HepG2 (cell line): ENCODE data around the gene PGPEP1.

Experiments used
- EP300 ChIP-seq, 3 experiments: sonication (generic) in 1 of 3; formaldehyde crosslinking in 1 of 3; IDR thresholded peaks; 2 replicates each; pipeline versions ENCODE4 v1.5.1 to v1.6.1; 2011 to 2020; ENCODE audit warnings: low read depth in 2 of 3, low read length in 2 of 3, borderline replicate concordance in 1 of 3, improper control_type of control experiment in 1 of 3, mild to moderate bottlenecking in 1 of 3, missing genetic modification reagents in 1 of 3, moderate library complexity in 1 of 3
- NCOR1 ChIP-seq: fragments of 200-600 bp; sonication (generic); IDR thresholded peaks from 2 replicates; pipeline ENCODE4 v1.7.0; 2017; ENCODE audit warnings: antibody characterized with exemption, low read length, borderline replicate concordance
- NR3C1 ChIP-seq: sonication (generic); formaldehyde crosslinking; IDR thresholded peaks from 2 replicates; pipeline ENCODE4 v1.4.0; 2020; ENCODE audit warnings: missing genetic modification reagents
- SMARCE1 ChIP-seq: fragments of 450-650 bp; IDR thresholded peaks from 2 replicates; pipeline ENCODE4 v1.6.1; 2017; ENCODE audit warnings: borderline replicate concordance
- SP1 ChIP-seq, 2 experiments: fragments of 450-650 bp in 1 of 2; sonication (generic) in 1 of 2; formaldehyde crosslinking in 1 of 2; IDR thresholded peaks; 2 replicates each; pipeline versions ENCODE4 v1.4.0 to v1.6.1; 2016 to 2020; ENCODE audit warnings: missing genetic modification reagents in 1 of 2
- TAF1 ChIP-seq: sonication (generic); formaldehyde crosslinking; IDR thresholded peaks from 2 replicates; pipeline ENCODE4 v1.4.0; 2020; ENCODE audit warnings: missing genetic modification reagents
- TF ChIP-seq, protein P1 (sequence below): sonication (generic); formaldehyde crosslinking; conservative IDR thresholded peaks from 2 replicates; pipeline ENCODE4 v1.4.0; 2020; ENCODE audit warnings: missing genetic modification reagents

DNA sequence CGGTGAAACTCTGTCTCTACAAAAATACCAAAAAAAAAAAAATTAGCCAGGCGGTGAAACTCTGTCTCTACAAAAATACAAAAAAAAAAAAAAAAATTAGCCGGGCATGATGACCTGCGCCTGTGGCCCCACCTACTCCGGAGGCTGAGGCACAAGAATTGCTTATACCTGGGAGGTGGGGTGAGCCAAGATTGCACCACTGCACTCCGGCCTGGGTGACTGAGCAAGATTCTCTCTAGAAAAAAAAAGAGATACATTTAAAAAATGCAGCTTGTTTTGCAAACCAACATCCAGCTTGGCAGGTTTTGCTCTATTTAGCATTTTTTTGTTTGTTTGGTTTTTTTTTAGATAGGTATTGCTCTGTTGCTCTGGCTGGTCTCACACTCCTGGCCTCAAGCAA is 6.7 kb upstream of the PGPEP1 start:
- TF ChIP-seq SP1 (IDR thresholded peaks at IDR 0.05) (no peak), SP1 (CRISPR knock-in tag; IDR thresholded peaks at IDR 0.05) (no peak), NR3C1 (no peak), EP300 (IDR thresholded peaks at IDR 0.05; ENCODE audit: low read depth in 2 of 2, low read length in 2 of 2) (no peak), EP300 (CRISPR knock-in tag; IDR thresholded peaks at IDR 0.05; ENCODE audit: borderline replicate concordance) (no peak), NCOR1 (no peak), SMARCE1 (no peak), TAF1 (CRISPR knock-in tag) (no peak)
- TF ChIP-seq, protein P1, sequence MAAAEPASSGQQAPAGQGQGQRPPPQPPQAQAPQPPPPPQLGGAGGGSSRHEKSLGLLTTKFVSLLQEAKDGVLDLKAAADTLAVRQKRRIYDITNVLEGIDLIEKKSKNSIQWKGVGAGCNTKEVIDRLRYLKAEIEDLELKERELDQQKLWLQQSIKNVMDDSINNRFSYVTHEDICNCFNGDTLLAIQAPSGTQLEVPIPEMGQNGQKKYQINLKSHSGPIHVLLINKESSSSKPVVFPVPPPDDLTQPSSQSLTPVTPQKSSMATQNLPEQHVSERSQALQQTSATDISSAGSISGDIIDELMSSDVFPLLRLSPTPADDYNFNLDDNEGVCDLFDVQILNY (CRISPR knock-in tag), result no peak
